NT2/D1 (cell line): ENCODE results near the gene NELL1.

Source experiments
- SUZ12 ChIP-seq: IDR thresholded peaks from 2 replicates; pipeline ENCODE4 v1.6.1; 2011; ENCODE audit not compliant: insufficient read length, insufficient read depth; ENCODE audit errors: extremely low read depth
- YY1 ChIP-seq: IDR thresholded peaks from 2 replicates; pipeline ENCODE4 v1.6.1; 2011; ENCODE audit not compliant: insufficient read length, insufficient read depth
- ZNF274 ChIP-seq: IDR thresholded peaks from 2 replicates; pipeline ENCODE4 v1.6.1; 2011; ENCODE audit warnings: mild to moderate bottlenecking, low read depth, low read length

- TF ChIP-seq SUZ12, result no peak
- no peak for TF ChIP-seq ZNF274
- no peak for TF ChIP-seq YY1
Observed at GRCh38 chr11:21554284-21554683, 884.9 kb downstream of the NELL1 start.
